GM10248 (cell line): ENCODE measurements around the gene FLT1.

Experiments
- CTCF ChIA-PET: fragments of 300-600 bp; sonication (Branson Sonifier 250); formaldehyde crosslinking; extraction: SDS; loops from one replicate; lab custom pipeline; 2021; ENCODE audit warnings: antibody characterized with exemption; lab: Yijun Ruan, JAX
- POLR2A ChIA-PET: fragments of 350-650 bp; sonication (Branson Sonifier 250); formaldehyde crosslinking; extraction: SDS; loops from one replicate; lab custom pipeline; 2020; ENCODE audit warnings: antibody characterized with exemption; lab: Yijun Ruan, JAX
- DNase-seq: peaks from one replicate; pipeline ENCODE4 v3.0.0; 2012; ENCODE audit errors: extremely low spot score
- CTCF ChIP-seq: IDR thresholded peaks from 2 replicates; pipeline ENCODE4 v1.5.1; 2012; ENCODE audit warnings: mild to moderate bottlenecking, low read depth; ENCODE audit errors: extremely low read depth, missing control alignments, control extremely low read depth

Gene FLT1

GRCh38 chr13:28347456-28348371 is 147.2 kb downstream of the FLT1 start:
- ChIA-PET CTCF (interaction anchor here (1.2 to 1.4 kb wide), 2 partner anchors 10 to 18 kb away, joined by 3 to 6 read pairs; no protein-coding TSS in a partner anchor), POLR2A (no interaction called here)
- DNase-seq = no peak
- no peak for TF ChIP-seq CTCF

- no peak for DNase-seq
- CTCF ChIA-PET = no interaction called here
- POLR2A ChIA-PET = no interaction called here
- no peak for TF ChIP-seq CTCF
Measured at GRCh38 chr13:28346154-28346553, 148.8 kb downstream of the FLT1 start.

- TF ChIP-seq CTCF = no peak
- CTCF ChIA-PET = interaction anchor here (0.7 kb wide), 1 partner anchor 11 kb away, joined by 3 read pairs; no protein-coding TSS in a partner anchor
- no peak for DNase-seq
- POLR2A ChIA-PET = no interaction called here
Measured at GRCh38 chr13:28344163-28344562, 150.8 kb downstream of the FLT1 start.

- TF ChIP-seq CTCF = no peak
- ChIA-PET CTCF (interaction anchor here (1.0 to 1.3 kb wide), 2 partner anchors 18 to 20 kb away, joined by 3 read pairs; no protein-coding TSS in a partner anchor), POLR2A (no interaction called here)
- no peak for DNase-seq
Measured at GRCh38 chr13:28342251-28342650, 152.7 kb downstream of the FLT1 start.

GRCh38 chr13:28340272-28340793 is 154.6 kb downstream of the FLT1 start:
- DNase-seq = no peak
- ChIA-PET POLR2A (no interaction called here), CTCF (interaction anchor here (1.3 to 1.7 kb wide), 2 partner anchors 9 to 13 kb away, joined by 3 read pairs; no protein-coding TSS in a partner anchor)
- no peak for TF ChIP-seq CTCF

GRCh38 chr13:28339419-28339818 is 155.5 kb downstream of the FLT1 start:
- CTCF ChIA-PET = no interaction called here
- no peak for TF ChIP-seq CTCF
- no peak for DNase-seq
- POLR2A ChIA-PET = no interaction called here
